Frontal cortex (tissue), 4 donors: ENCODE data around the gene ADAMTSL2. TPM values are rescaled to one million over a fixed set of nuclear protein-coding genes. Genes with fewer than 3 reads are reported as not detected.

Source experiments
- DNase-seq, 2 donors: peaks; one replicate each; pipeline ENCODE4 v3.0.0; 2012; ENCODE audit warnings: low spot score in 2 of 2
- FAIRE-seq: peaks from 2 replicates; lab custom pipeline; 2012; peaks lifted over from hg19 to GRCh38; lab: Jason Lieb, UNC
- total RNA-seq: library from RNA; depleted of rRNA; stranded (reverse); fragments of >200 nt; gene quantifications from one replicate; pipeline ENCODE4 v1.2.3, GENCODE V29; 2014
- donor health status: control.
- donor health status: control.
- donor health status: control.

Gene ADAMTSL2
- total RNA-seq, 1 donor from 2014 or later: 2.4 TPM

GRCh38 chr9:133516256-133516960 is 18.1 kb upstream of the ADAMTSL2 start:
- DNase-seq (no peak), FAIRE-seq (no peak)

DNA sequence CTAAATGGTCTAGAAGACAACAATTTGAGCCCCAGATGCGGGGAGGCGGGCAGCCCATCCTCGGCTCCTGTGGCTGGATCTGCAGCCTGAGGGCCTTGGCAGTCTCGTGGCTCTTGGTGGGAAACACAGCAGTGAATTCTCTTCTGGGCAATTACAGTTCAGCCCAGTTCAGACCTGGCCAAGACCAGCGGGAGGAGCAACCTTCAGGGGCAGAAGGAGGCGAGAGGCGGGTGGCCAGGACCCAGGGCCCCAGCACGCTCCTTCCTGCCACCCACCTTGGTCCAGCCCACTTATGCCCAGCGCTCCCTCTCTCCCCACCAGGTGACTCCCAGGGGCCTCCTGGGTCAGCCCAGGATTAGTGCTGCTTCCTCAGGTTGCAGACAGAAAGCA is 17.5 kb upstream of the ADAMTSL2 start:
- DNase-seq: no peak
- FAIRE-seq: no peak

DNA sequence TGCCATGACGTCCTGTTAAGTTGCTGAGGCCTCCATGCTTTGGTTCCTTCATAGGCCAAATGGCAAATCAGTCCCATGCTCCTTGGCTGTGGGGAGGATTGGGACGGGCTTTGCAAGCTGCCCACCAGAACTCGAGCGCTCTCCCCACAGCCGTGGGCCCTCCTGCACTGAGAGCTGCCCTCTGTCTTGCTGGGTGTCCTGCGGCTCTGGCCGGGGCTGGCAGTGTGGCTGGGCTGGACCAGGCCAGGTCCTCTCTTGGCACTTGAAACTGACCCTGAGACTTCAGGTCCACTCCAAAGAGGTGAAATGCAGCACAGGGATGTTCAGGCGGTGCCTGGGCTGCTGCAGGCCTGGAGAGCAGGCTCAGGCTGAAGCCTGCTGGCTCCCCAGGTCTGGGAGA is 16.8 kb upstream of the ADAMTSL2 start:
- FAIRE-seq (no peak), DNase-seq (no peak)

DNA sequence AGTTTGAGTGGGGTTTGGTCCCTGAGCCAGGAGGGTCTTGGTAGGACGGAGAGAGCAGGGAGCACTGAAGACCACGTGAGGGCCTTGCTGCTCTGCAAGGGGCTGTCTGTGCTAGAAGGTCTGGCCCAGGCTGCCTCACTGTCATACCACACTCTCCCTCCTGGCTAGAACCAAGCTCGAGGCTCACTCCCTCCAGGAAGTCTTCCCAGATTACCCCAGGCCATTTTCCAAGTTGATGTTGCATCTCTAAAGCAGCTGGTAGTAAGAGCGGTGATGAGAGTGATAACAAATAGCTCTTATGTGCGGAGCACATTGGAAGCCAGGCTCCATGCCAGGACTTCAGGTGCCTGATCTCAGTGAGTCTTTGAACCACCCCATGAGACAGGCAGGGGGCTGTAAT is 16.3 kb upstream of the ADAMTSL2 start:
- FAIRE-seq: no peak
- no peak for DNase-seq

DNA sequence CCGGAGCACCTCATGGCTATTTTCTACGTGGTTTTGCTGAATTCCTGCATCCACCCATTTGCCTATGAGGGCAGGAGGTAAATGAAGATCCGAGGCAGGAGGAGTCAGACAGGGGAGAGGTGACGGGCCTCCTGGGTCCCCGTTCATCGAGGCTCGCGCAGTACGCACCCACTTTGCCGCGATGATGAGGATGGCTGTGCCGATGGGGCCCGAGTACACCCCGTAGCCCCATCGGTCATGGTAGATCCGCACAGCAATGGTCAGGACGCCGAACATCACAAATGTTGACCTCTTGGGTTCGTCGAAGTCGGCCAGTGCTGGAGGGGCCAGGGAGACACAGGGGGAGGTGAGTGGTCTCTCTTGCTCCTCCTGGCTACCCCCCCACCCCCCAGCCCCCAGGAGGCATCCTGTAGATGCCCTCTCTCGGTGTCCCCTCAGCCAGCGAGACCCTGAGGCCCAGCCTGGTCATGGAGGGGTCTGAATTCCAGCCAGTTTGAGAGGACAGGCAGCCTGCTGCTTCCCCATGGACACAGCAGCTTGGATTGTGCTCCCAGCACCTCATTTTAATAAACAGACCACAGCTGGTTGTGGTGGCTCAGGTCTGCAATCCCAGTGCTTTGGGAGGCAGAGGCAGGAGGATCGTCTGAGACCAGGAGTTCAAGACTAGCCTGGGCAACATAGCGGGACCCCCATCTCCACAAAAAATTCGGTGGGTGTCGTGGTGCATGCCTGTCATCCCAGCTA is 15.6 kb upstream of the ADAMTSL2 start:
- no peak for FAIRE-seq
- no peak for DNase-seq

DNA sequence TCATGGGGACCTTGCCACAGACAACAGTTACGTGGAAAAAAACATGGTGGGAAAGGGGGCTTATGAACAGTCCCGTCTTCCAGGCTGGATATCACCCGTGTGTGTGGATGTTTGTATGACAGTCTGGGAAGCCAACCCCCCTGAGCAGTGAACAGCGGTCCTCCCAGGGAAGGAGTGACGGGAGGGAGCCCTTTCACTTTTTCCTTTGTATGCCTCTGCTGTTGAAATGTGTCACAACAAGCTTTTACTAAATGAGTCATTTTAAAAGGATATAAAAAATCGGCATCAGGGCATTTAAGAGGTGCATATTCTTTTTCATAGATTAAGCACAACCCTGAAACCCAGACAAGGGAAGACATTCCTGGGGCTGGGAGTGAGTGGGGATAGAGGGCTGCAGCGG is 14.8 kb upstream of the ADAMTSL2 start:
- FAIRE-seq (no peak), DNase-seq (no peak)

DNA sequence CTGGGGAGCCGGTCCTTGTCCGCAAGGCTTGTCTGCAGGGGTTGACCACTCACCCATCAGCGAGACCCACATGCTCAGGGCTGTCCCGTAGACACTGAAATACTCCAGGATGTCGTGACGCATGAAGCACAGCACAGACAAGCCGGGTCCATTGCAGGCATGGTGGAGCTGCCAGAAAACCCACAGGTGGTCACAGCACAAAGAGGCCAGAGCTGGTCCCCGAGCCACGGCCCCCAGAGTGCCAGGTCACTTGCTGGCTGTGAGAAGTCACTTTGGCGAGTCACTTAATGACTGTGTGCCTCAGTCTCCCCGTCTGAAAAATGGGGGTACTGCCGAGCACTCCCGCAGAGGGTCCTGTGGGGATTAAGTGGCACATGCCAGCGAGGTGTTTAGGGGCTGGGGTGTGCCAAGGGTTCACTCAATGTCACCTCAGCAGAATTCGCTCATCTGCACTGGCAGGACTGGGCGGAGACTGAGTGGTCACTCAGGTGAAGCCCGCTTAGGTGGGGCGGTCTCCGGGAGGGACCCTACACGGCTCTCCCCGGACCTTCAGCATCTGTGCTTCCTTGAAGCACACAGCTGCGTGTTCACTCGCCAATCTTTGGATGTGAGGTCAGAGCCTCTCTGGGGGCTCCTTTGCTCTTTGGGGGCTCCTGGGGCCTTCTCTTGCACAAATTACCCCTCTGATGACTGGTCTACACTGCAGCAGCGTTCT is 14.2 kb upstream of the ADAMTSL2 start:
- no peak for DNase-seq
- no peak for FAIRE-seq

GRCh38 chr9:133521122-133522072 is 13.1 kb upstream of the ADAMTSL2 start:
- DNase-seq: no peak
- FAIRE-seq: no peak

DNA sequence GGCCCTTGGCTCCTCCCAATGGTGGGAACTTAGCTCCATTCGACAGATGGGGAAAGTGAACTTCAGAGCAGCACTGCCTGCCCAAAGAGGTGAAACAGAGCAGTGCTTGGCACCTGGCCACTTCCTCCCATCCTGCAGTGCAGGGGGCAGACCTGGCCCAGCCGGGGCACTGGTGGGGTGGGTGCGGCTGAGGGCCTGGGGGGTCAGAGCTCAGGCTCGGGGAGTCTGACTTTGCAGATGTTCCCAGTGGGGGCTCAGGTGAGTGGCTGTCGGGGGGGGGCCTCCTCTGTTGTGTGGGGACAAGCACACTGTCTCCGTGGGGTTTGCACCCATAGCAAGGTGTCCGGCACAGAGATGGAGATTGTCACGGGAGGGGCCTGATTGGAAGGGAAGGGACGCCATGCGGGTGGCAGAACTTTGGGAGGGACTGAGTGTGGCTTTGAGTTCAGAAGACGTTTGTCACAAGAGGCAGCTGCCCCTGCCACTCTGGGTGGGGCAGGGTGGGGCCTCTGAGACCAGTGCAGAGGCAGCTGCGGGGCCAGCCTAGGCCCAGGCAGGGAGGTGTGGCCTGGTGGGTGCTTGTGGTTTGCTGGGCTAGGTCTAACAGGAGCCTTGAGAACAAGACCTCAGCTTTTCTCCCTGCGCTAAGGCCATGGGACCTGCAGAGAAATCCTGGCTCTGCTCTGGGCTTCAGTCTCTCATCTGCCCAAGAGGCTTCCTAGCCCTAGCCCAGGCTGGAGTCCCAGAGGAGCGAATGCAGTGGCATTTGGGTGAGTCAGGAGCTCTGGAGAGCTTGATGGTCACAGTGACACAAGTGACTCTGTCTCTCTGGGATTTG is 12.2 kb upstream of the ADAMTSL2 start:
- FAIRE-seq (no peak), DNase-seq (no peak)

- FAIRE-seq (no peak), DNase-seq (no peak)
Measured at GRCh38 chr9:133523106-133523505, 11.4 kb upstream of the ADAMTSL2 start.

DNA sequence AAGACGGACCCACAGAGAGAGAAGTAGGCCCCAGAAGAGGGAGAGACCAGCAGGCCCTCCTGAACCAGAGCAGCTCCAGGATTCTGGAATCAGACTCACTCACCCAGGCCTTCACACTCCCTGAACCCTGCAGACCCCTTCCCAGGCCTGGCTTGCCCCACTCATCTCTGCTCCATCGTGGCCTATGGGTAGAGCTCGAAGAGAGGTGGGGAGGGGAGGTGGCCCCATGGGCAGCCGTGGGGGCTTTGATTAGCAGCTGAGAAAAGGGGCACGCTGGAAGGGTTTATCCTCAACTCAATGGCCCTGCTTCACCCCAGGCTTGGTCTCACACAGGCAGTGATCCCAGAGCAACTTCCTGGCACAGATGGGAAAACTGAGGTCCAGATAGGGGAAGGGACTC is 10.4 kb upstream of the ADAMTSL2 start:
- FAIRE-seq (no peak), DNase-seq (no peak)

DNA sequence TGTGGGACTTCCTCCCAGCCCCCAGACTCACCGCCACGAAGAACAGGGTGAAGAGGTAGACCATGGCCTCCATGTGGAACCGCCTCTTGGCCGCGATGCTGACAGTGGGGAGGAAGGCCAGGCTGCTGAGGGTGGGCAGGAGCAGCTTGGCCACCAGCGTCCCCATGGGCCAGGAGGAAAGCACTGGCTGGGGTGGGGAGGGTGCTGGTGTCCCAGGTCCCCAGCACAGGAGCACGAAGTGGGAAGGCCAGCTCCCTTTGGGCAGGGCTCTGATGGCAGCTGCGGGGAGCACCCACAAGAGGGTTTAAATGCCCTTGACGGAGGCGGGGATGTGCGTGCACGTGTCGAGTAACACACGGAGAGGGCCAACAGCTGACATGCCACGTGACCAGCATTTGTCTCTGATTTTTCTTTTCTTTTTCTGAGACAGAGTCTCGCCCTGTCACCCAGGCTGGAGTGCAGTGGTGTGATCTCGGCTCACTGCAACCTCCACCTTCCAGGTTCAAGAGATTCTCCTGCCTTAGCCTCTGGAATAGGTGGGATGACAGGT is 9.8 kb upstream of the ADAMTSL2 start, which contains the start of gene MYMK:
TSS of gene MYMK (minus strand) at position 281 of the 550 bp plus-strand sequence. CDS start at position 166, 115 bp downstream.
- no peak for DNase-seq
- no peak for FAIRE-seq

GRCh38 chr9:133525677-133526076 is 8.8 kb upstream of the ADAMTSL2 start:
- FAIRE-seq (no peak), DNase-seq (no peak)

DNA sequence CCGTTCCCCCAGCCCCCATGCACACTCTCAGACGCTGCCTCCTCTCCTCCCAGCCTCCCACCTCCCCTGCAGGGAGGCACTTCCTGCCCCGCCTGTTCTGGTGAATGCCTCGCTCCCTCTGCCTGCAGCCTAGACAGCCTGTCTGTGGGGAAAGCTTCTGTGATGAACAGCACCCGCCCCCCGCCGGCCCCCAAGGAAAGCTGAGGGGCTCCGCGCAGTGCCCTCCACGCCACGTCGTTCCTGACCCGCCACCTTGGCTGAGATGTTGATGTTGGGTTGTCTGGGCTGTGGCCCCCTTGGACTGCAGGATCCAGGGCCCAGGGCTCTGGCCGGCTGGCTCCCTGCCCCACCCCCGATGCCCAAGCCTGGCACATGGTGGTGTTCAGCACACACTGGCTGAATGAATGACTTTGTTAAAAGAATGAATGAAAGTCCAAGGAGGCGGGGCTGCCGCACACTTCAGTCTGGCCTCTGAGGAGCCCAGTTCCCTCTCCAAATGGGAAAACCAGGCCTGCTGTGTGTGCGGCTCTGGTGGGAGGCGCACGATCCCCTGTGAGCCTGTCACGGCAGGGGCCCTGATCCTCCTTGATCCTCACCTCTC is 7.7 kb upstream of the ADAMTSL2 start:
- DNase-seq (peak in 1 of 2 donors; percentile 56), FAIRE-seq (no peak)

GRCh38 chr9:133527444-133527920 is 7.0 kb upstream of the ADAMTSL2 start:
- FAIRE-seq: no peak
- no peak for DNase-seq

GRCh38 chr9:133528001-133528875 is 6.3 kb upstream of the ADAMTSL2 start:
- DNase-seq (no peak), FAIRE-seq (no peak)

DNA sequence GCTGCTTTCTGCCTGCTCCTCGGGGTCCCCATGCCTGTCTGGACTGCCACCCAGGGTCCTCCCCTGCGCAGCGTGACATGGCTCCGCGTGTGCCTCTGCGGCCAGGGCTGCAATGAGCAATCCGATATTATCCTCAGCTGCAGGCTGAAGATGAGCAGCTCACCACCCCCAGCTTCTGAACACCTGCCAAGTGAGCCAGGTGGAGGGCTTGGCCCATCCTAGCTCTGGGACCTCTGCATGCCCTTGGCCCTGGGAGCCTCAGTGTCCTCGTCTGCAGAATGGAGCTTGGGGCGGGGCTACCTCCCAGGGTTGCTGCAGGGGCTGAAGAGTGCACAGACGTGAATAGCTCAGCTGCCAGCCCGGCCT is 5.6 kb upstream of the ADAMTSL2 start:
- no peak for DNase-seq
- no peak for FAIRE-seq
